PC-3 (cell line): ENCODE results near the gene LRRC8A. TPM values are rescaled to one million over a fixed set of nuclear protein-coding genes. Genes with fewer than 3 reads are reported as not detected.

ENCODE experiments used
- ATAC-seq: fragments of 200-7000 bp; cut with Tn5 transposase; 2 replicates; pipeline ENCODE4 v1.9.1; 2020; ENCODE audit warnings: mild to moderate bottlenecking, moderate library complexity
- BruUV-seq: library from RNA; stranded (reverse); fragments of 400-500 nt; replicated peaks from 2 replicates; lab custom pipeline; 2021; lab: Mats Ljungman, UMichigan
- CTCF ChIA-PET: fragments of 300-600 bp; sonication (Branson Sonifier 250); formaldehyde crosslinking; loops from one replicate; lab custom pipeline; 2022; ENCODE audit warnings: antibody characterized with exemption; lab: Charles Lee
- POLR2A ChIA-PET: fragments of 300-600 bp; sonication (Branson Sonifier 250); formaldehyde crosslinking; loops from one replicate; lab custom pipeline; 2022; ENCODE audit warnings: antibody characterized with exemption; ENCODE audit not compliant: unreplicated experiment; lab: Charles Lee
- DNase-seq: peaks from one replicate; pipeline ENCODE4 v3.0.0-alpha.2; 2015
- H2AFZ ChIP-seq: fragments of 300-600 bp; sonication (generic); 2 replicates; pipeline ENCODE4 v1.6.0; 2016; ENCODE audit warnings: antibody characterized with exemption, low read length
- H3F3A ChIP-seq: fragments of 300-600 bp; sonication (generic); one replicate; pipeline ENCODE4 v1.6.0; 2017; ENCODE audit warnings: antibody characterized with exemption, low read length, control low read depth, mild to moderate bottlenecking; ENCODE audit not compliant: unreplicated experiment
- H3K27ac ChIP-seq: fragments of 300-600 bp; sonication (generic); 2 replicates; pipeline ENCODE4 v1.5.1; 2016; ENCODE audit warnings: mild to moderate bottlenecking, low read length
- H3K27me3 ChIP-seq: fragments of 300-600 bp; sonication (generic); 2 replicates; pipeline ENCODE4 v1.6.1; 2016; ENCODE audit warnings: low read length, mixed read lengths
- H3K36me3 ChIP-seq: fragments of 300-600 bp; sonication (generic); 2 replicates; pipeline ENCODE4 v1.6.1; 2016; ENCODE audit warnings: low read depth, mixed run types, low read length, mixed read lengths
- H3K4me1 ChIP-seq: fragments of 300-600 bp; sonication (generic); 2 replicates; pipeline ENCODE4 v1.5.1; 2016; ENCODE audit warnings: low read length; ENCODE audit not compliant: insufficient read depth
- H3K4me2 ChIP-seq: fragments of 300-600 bp; sonication (generic); 2 replicates; pipeline ENCODE4 v1.6.0; 2016; ENCODE audit warnings: low read length
- H3K4me3 ChIP-seq: fragments of 300-600 bp; sonication (generic); 2 replicates; pipeline ENCODE4 v1.5.1; 2016; ENCODE audit warnings: mild to moderate bottlenecking, low read length, mixed read lengths
- H3K79me2 ChIP-seq: fragments of 300-600 bp; sonication (generic); 2 replicates; pipeline ENCODE4 v1.6.1; 2017; ENCODE audit warnings: low read length, mixed read lengths
- H3K9ac ChIP-seq: fragments of 300-600 bp; sonication (generic); 2 replicates; pipeline ENCODE4 v1.6.0; 2016; ENCODE audit warnings: mild to moderate bottlenecking, low read length
- H3K9me2 ChIP-seq: fragments of 300-600 bp; sonication (generic); replicated peaks from 2 replicates; pipeline ENCODE4 v1.6.1; 2016; ENCODE audit warnings: mixed run types, low read length, mixed read lengths
- H3K9me3 ChIP-seq: fragments of 300-600 bp; sonication (generic); 2 replicates; pipeline ENCODE4 v1.6.1; 2016; ENCODE audit warnings: low read length, mixed read lengths
- H4K20me1 ChIP-seq: fragments of 300-600 bp; sonication (generic); 2 replicates; pipeline ENCODE4 v1.6.1; 2016; ENCODE audit warnings: low read length, mixed read lengths
- EZH2 ChIP-seq: fragments of 300-600 bp; sonication (generic); IDR thresholded peaks from one replicate; pipeline ENCODE4 v1.6.1; 2017; ENCODE audit warnings: antibody characterized with exemption, mild to moderate bottlenecking, low read length; ENCODE audit not compliant: unreplicated experiment
- EZH2phosphoT487 ChIP-seq: fragments of 300-600 bp; sonication (generic); IDR thresholded peaks from 2 replicates; pipeline ENCODE4 v1.6.1; 2018; ENCODE audit warnings: mild to moderate bottlenecking, antibody characterized with exemption, low read length, borderline replicate concordance
- intact Hi-C: fragments of 100-400 bp; cut with micrococcal nuclease; formaldehyde crosslinking; loops from 2 replicates; pipeline ENCODE4 v1.9.0; 2023
- total RNA-seq: library from RNA; depleted of rRNA; stranded (reverse); fragments of >200 nt; gene quantifications from 2 replicates; pipeline ENCODE4 v1.2.3, GENCODE V29; 2014
- TF ChIP-seq, protein P1 (sequence below): fragments of 300-600 bp; sonication (generic); conservative IDR thresholded peaks from 2 replicates; pipeline ENCODE4 v1.5.1; 2017; ENCODE audit warnings: antibody characterized with exemption, low read depth, mild to moderate bottlenecking, low read length

The LRRC8A gene
- total RNA-seq, 1 experiment from 2014 or later, result 65.5 TPM

GRCh38 chr9:128908372-128908771 lies 26.4 kb downstream of the LRRC8A start:
- BruUV-seq, result no TSS peak
- H3K9ac ChIP-seq, result no peak overlapping the region
- H3K79me2 ChIP-seq, result peaks cover 40% of the 10 kb centered on the region
- H3F3A ChIP-seq, result no peaks in the 10 kb centered on the region
- CTCF ChIA-PET, result no interaction called here
- POLR2A ChIA-PET, result no interaction called here
- TF ChIP-seq, protein P1, sequence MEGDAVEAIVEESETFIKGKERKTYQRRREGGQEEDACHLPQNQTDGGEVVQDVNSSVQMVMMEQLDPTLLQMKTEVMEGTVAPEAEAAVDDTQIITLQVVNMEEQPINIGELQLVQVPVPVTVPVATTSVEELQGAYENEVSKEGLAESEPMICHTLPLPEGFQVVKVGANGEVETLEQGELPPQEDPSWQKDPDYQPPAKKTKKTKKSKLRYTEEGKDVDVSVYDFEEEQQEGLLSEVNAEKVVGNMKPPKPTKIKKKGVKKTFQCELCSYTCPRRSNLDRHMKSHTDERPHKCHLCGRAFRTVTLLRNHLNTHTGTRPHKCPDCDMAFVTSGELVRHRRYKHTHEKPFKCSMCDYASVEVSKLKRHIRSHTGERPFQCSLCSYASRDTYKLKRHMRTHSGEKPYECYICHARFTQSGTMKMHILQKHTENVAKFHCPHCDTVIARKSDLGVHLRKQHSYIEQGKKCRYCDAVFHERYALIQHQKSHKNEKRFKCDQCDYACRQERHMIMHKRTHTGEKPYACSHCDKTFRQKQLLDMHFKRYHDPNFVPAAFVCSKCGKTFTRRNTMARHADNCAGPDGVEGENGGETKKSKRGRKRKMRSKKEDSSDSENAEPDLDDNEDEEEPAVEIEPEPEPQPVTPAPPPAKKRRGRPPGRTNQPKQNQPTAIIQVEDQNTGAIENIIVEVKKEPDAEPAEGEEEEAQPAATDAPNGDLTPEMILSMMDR, result no peak
- no peak for TF ChIP-seq EZH2phosphoT487
- no peak for TF ChIP-seq EZH2
- H3K27ac ChIP-seq, result no peak overlapping the region
- ATAC-seq (no peak), DNase-seq (no peak)
- intact Hi-C loops, result no loop called here
- no peak overlapping the region for H3K4me3 ChIP-seq
- H4K20me1 ChIP-seq, result no peaks in the 10 kb centered on the region
- no peaks in the 10 kb centered on the region for H3K9me3 ChIP-seq
- H3K27me3 ChIP-seq, result no peaks in the 10 kb centered on the region
- no peaks in the 10 kb centered on the region for H3K9me2 ChIP-seq
- H3K4me2 ChIP-seq, result no peak overlapping the region
- H3K4me1 ChIP-seq, result peaks cover 36% of the 10 kb centered on the region
- no peak overlapping the region for H2AFZ ChIP-seq
- H3K36me3 ChIP-seq, result peaks cover 25% of the 10 kb centered on the region

DNA sequence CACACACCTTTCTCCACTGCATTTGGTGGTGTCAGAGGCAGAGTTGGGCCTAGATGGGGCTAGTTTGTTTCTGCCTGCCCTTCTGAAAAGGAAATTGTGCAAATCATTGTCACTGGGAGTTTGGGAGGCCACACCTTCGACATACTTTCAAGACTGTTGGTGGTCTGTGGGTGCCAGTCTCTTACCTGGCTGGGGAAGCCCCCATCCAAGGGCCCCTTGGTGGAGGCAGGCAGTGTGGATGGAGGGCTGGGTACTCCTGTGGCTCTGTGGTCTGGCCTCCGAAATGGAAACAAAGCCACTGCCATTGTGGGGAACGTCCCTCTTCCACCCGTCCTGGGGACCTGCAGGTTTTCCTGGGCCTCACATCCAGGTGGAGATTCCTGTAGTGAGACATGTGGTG lies 27.9 kb downstream of the LRRC8A start:
- H3K4me1 ChIP-seq, result peaks cover 31% of the 10 kb centered on the region
- H3K4me2 ChIP-seq, result no peak overlapping the region
- no peak for DNase-seq
- no peaks in the 10 kb centered on the region for H3K27me3 ChIP-seq
- no peaks in the 10 kb centered on the region for H3K9me3 ChIP-seq
- no peak overlapping the region for H3K4me3 ChIP-seq
- intact Hi-C loops, result no loop called here
- H3K9me2 ChIP-seq, result no peaks in the 10 kb centered on the region
- no peaks in the 10 kb centered on the region for H4K20me1 ChIP-seq
- CTCF ChIA-PET, result no interaction called here
- peaks cover 55% of the 10 kb centered on the region for H3K79me2 ChIP-seq
- no TSS peak for BruUV-seq
- no peak for ATAC-seq
- POLR2A ChIA-PET, result no interaction called here
- H3K27ac ChIP-seq, result no peak overlapping the region
- no peaks in the 10 kb centered on the region for H3F3A ChIP-seq
- H3K36me3 ChIP-seq, result peaks cover 25% of the 10 kb centered on the region
- TF ChIP-seq, protein P1, result no peak
- TF ChIP-seq EZH2phosphoT487 (no peak), EZH2 (no peak)
- H3K9ac ChIP-seq, result no peak overlapping the region
- H2AFZ ChIP-seq, result no peak overlapping the region

- POLR2A ChIA-PET, result no interaction called here
- peak overlapping the region; percentile 58; the same call in 1 of the 2 replicates for H3K4me2 ChIP-seq
- H3K4me1 ChIP-seq, result peaks cover 34% of the 10 kb centered on the region
- no peak overlapping the region for H2AFZ ChIP-seq
- intact Hi-C loops, result no loop called here
- DNase-seq, result no peak
- no peaks in the 10 kb centered on the region for H3K9me3 ChIP-seq
- CTCF ChIA-PET, result no interaction called here
- H4K20me1 ChIP-seq, result no peaks in the 10 kb centered on the region
- no peaks in the 10 kb centered on the region for H3F3A ChIP-seq
- no TSS peak for BruUV-seq
- peak overlapping the region; percentile 78; the same call in 1 of the 2 replicates for H3K9ac ChIP-seq
- H3K79me2 ChIP-seq, result peaks cover 57% of the 10 kb centered on the region
- peak overlapping the region; percentile 99 for H3K27ac ChIP-seq
- ATAC-seq, result no peak; the same call in 1 of the 2 replicates
- H3K36me3 ChIP-seq, result peaks cover 25% of the 10 kb centered on the region
- H3K27me3 ChIP-seq, result no peaks in the 10 kb centered on the region
- no peak overlapping the region for H3K4me3 ChIP-seq
- TF ChIP-seq EZH2phosphoT487, result no peak
- TF ChIP-seq, protein P1, result no peak
- TF ChIP-seq EZH2, result no peak
- H3K9me2 ChIP-seq, result no peaks in the 10 kb centered on the region
These were observed 29.0 kb downstream of the LRRC8A start for GRCh38 chr9:128910906-128911305.
